GM12891 (cell line): ENCODE measurements around the gene PTPN13.

Experiments
- PAX5 ChIP-seq: IDR thresholded peaks from 2 replicates; pipeline ENCODE4 v1.6.1; 2011; ENCODE audit warnings: low read length, moderate library complexity, mild to moderate bottlenecking; ENCODE audit not compliant: insufficient read depth, severe bottlenecking
- POLR2A ChIP-seq: IDR thresholded peaks from 2 replicates; pipeline ENCODE4 v1.6.1; 2011; ENCODE audit warnings: low read depth, low read length, control low read depth
- POLR2AphosphoS5 ChIP-seq: IDR thresholded peaks from 2 replicates; pipeline ENCODE4 v1.6.1; 2011; ENCODE audit warnings: low read depth, low read length, control low read depth
- POU2F2 ChIP-seq: IDR thresholded peaks from 2 replicates; pipeline ENCODE4 v1.6.1; 2011; ENCODE audit warnings: low read depth, mild to moderate bottlenecking, control low read depth, low read length, moderate library complexity
- SPI1 ChIP-seq: IDR thresholded peaks from 2 replicates; pipeline ENCODE4 v1.6.1; 2011; ENCODE audit warnings: low read depth, low read length, control low read depth
- TAF1 ChIP-seq: IDR thresholded peaks from 2 replicates; pipeline ENCODE4 v1.6.1; 2011; ENCODE audit warnings: low read depth, low read length, control low read depth

DNA sequence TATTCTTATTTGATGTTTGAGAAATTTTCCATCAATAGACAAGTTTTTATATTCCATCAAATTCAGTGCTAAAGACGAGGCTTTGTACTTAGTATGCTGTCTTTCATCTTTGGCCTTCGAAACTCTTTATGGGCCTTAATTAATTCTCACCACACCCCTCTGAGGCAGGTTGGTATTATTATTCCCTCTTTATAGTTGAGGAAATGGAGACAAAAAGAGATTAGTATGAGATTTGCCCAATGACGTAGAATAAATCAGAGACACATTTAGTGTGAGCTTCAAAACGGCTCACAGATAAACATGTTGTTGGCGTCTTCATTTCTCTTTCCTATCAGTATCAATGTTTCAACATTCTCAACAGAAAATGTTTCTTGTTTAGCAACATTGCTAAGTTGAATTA lies 35.9 kb upstream of the PTPN13 start:
- no peak for TF ChIP-seq POLR2AphosphoS5
- no peak for TF ChIP-seq SPI1
- TF ChIP-seq POLR2A: no peak
- no peak for TF ChIP-seq TAF1
- no peak for TF ChIP-seq POU2F2
- no peak for TF ChIP-seq PAX5
